ENCODE data around the gene MTHFD1. TPM values are rescaled to one million over a fixed set of nuclear protein-coding genes. Genes with fewer than 3 reads are reported as not detected.

The MTHFD1 gene
- total RNA-seq, 4 donors from 2014 or later: 27.6 to 66.0 (median 53.8) TPM

GRCh38 chr14:64507376-64508156 is 119.4 kb downstream of the MTHFD1 start:
- WGBS, 2 donors: 52 to 62% methylated on average over 4 of the region's 4 CpGs
- Histone ChIP-seq H3K27me3 (no peaks in the 10 kb centered on the region), H3K9me3 (no peaks in the 10 kb centered on the region), H3K36me3 (no peaks in the 10 kb centered on the region), H3K4me3 (no peak overlapping the region), H3K27ac (peak overlapping the region in 3 of 4 donors; percentile 99 to 100 (median 99)), H3K4me1 (peaks cover 38 to 76% (median 38%) of the 10 kb centered on the region in 3 donors)
- DNase-seq: no peak
- TF ChIP-seq CTCF (IDR thresholded peaks at IDR 0.05): no peak
- no peak for TF ChIP-seq POLR2A (IDR thresholded peaks at IDR 0.05)
- intact Hi-C loops (cut with DNase I): no loop called here

GRCh38 chr14:64508215-64508776 is 120.1 kb downstream of the MTHFD1 start:
- TF ChIP-seq POLR2A (IDR thresholded peaks at IDR 0.05): no peak
- no peak for TF ChIP-seq CTCF (IDR thresholded peaks at IDR 0.05)
- Histone ChIP-seq H3K4me3 (no peak overlapping the region), H3K36me3 (no peaks in the 10 kb centered on the region), H3K4me1 (peaks cover 32 to 79% (median 37%) of the 10 kb centered on the region in 3 donors), H3K27me3 (no peaks in the 10 kb centered on the region), H3K27ac (peak overlapping the region in 2 of 4 donors; percentile 70 to 100), H3K9me3 (no peaks in the 10 kb centered on the region)
- DNase-seq: no peak
- 21 to 29% methylated on average over 1 of the region's 1 CpG for WGBS, 2 donors
- intact Hi-C loops (cut with DNase I): no loop called here

- 45 to 52% methylated on average over 5 to 8 of the region's 8 CpGs for WGBS, 2 donors
- TF ChIP-seq POLR2A (IDR thresholded peaks at IDR 0.05) (no peak), CTCF (IDR thresholded peaks at IDR 0.05) (no peak)
- peak overlapping the region in 3 of 4 donors; percentile 17 to 70 (median 69) for H3K27ac ChIP-seq
- H3K4me1 ChIP-seq: peaks cover 32 to 86% (median 41%) of the 10 kb centered on the region in 3 donors
- intact Hi-C loops (cut with DNase I): no loop called here
- no peak overlapping the region for H3K4me3 ChIP-seq
- H3K36me3 ChIP-seq: no peaks in the 10 kb centered on the region
- no peaks in the 10 kb centered on the region for H3K9me3 ChIP-seq
- no peaks in the 10 kb centered on the region for H3K27me3 ChIP-seq
- DNase-seq: no peak
Measured at GRCh38 chr14:64509036-64509435, 120.9 kb downstream of the MTHFD1 start.

Small RNAs within 50 kb of the gene (small RNA-seq; reads per million reads assigned to genes)
- 0 reads per million in 4 donors for gene AL161756.2

Other genes starting within 250 kb of the MTHFD1 start
- gene ESR2, start 94.0 kb upstream of the MTHFD1 start, total RNA-seq: 1 to 10 TPM in 1 of 4 donors, under 1 TPM in 2, not detected in 1; 0.29 to 2.7 (median 0.31) TPM
- gene AKAP5, start 77.1 kb downstream of the MTHFD1 start, total RNA-seq: under 1 TPM in 2 of 4 donors, not detected in 2; 0.04 to 0.38 TPM
- 1 to 10 TPM; 2.4 to 8.0 (median 3.1) TPM for gene ZBTB25, start 115.5 kb downstream of the MTHFD1 start, total RNA-seq
- 10 to 100 TPM; 17.8 to 41.8 (median 23.9) TPM for gene ZBTB1, start 116.4 kb downstream of the MTHFD1 start, total RNA-seq
- gene HSPA2, start 152.4 kb downstream of the MTHFD1 start, total RNA-seq: 100 to 1,000 TPM in 2 of 4 donors, 10 to 100 TPM in 2; 18.9 to 130 (median 74.5) TPM
- 1 to 10 TPM in 3 of 4 donors, under 1 TPM in 1; 0.23 to 1.3 (median 1.2) TPM for gene PPP1R36, start 161.6 kb downstream of the MTHFD1 start, total RNA-seq